ENCODE results near the gene TMSB4X. TPM values are rescaled to one million over a fixed set of nuclear protein-coding genes. Genes with fewer than 3 reads are reported as not detected.

The TMSB4X gene
- polyA plus RNA-seq, 3 donors = 15,641 to 31,074 (median 27,127) TPM

- TF ChIP-seq, protein P1, sequence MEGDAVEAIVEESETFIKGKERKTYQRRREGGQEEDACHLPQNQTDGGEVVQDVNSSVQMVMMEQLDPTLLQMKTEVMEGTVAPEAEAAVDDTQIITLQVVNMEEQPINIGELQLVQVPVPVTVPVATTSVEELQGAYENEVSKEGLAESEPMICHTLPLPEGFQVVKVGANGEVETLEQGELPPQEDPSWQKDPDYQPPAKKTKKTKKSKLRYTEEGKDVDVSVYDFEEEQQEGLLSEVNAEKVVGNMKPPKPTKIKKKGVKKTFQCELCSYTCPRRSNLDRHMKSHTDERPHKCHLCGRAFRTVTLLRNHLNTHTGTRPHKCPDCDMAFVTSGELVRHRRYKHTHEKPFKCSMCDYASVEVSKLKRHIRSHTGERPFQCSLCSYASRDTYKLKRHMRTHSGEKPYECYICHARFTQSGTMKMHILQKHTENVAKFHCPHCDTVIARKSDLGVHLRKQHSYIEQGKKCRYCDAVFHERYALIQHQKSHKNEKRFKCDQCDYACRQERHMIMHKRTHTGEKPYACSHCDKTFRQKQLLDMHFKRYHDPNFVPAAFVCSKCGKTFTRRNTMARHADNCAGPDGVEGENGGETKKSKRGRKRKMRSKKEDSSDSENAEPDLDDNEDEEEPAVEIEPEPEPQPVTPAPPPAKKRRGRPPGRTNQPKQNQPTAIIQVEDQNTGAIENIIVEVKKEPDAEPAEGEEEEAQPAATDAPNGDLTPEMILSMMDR (IDR thresholded peaks at IDR 0.05) = no peak
- H3K27ac ChIP-seq (ENCODE audit: low read depth in 1 of 2, low read length in 2 of 2) = peak overlapping the region in 1 of 2 donors; percentile 72
- intact Hi-C loops (cut with micrococcal nuclease) = no loop called here
- H3K9ac ChIP-seq (ENCODE audit: insufficient read depth, low read length, poor library complexity, severe bottlenecking) = no peak overlapping the region
- H3K4me3 Mint-ChIP-seq = no peak overlapping the region
- H3K4me2 ChIP-seq (replicated peaks; ENCODE audit: extremely low read depth, low read length, poor library complexity, severe bottlenecking) = peak overlapping the region; percentile 42
- H3K27ac Mint-ChIP-seq = peak overlapping the region in 6 of 7 donors; percentile 31 to 92 (median 70)
- no peak overlapping the region for H2AFZ ChIP-seq (ENCODE audit: insufficient read depth, low read depth, low read length, poor library complexity, severe bottlenecking)
- peaks cover 33% of the 10 kb centered on the region for H3K79me2 ChIP-seq (ENCODE audit: insufficient read depth, low read length)
- DNase-seq = no peak
- peaks cover 56 to 70% of the 10 kb centered on the region in 2 donors for H3K4me1 ChIP-seq (ENCODE audit: control insufficient read depth in 1 of 2, insufficient read depth in 2 of 2, low read length in 2 of 2)
- no peak overlapping the region for H3K4me3 ChIP-seq (replicated peaks in 1 of 3; ENCODE audit: low read depth in 2 of 3, low read length in 3 of 3)
- H4K20me1 ChIP-seq (ENCODE audit: insufficient read depth, low read length) = peaks cover 17% of the 10 kb centered on the region
- no peaks in the 10 kb centered on the region for H3K36me3 Mint-ChIP-seq
- no CpG with 5 or more reads among the region's 5 CpGs for WGBS (ENCODE audit: insufficient coverage)
- no peaks in the 10 kb centered on the region for H3K36me3 ChIP-seq (replicated peaks in 1 of 2; ENCODE audit: control insufficient read depth in 1 of 2, insufficient read depth in 2 of 2, low read length in 2 of 2)
- no peaks in the 10 kb centered on the region for H3K9me3 ChIP-seq (replicated peaks in 1 of 2; ENCODE audit: control insufficient read depth in 1 of 2, insufficient read depth in 1 of 2, low read length in 2 of 2)
- H3K9me3 Mint-ChIP-seq = peaks cover 0 to 19% (median under 1%) of the 10 kb centered on the region in 7 donors
- H3K27me3 ChIP-seq (ENCODE audit: control insufficient read depth in 2 of 2, insufficient read depth in 2 of 2, low read length in 2 of 2) = peaks cover 0 to 17% of the 10 kb centered on the region in 2 donors
- peaks cover 68% of the 10 kb centered on the region for H3K4me1 Mint-ChIP-seq
- H3K27me3 Mint-ChIP-seq (ENCODE audit: low read depth in 3 of 3) = peaks cover 0 to 42% (median 0%) of the 10 kb centered on the region in 3 donors
Observed at GRCh38 chrX:12947545-12948235, 27.2 kb upstream of the TMSB4X start.

- H3K4me3 ChIP-seq (replicated peaks in 1 of 3; ENCODE audit: low read depth in 2 of 3, low read length in 3 of 3) = no peak overlapping the region
Observed at GRCh38 chrX:12948495-12948894, 26.4 kb upstream of the TMSB4X start.

More at GRCh38 chrX:12948495-12948894, 26.4 kb upstream of the TMSB4X start:
- Histone ChIP-seq H3K36me3 (replicated peaks in 1 of 2; ENCODE audit: control insufficient read depth in 1 of 2, insufficient read depth in 2 of 2, low read length in 2 of 2) (no peaks in the 10 kb centered on the region), H3K27me3 (ENCODE audit: control insufficient read depth in 2 of 2, insufficient read depth in 2 of 2, low read length in 2 of 2) (peaks cover 0 to 17% of the 10 kb centered on the region in 2 donors), H4K20me1 (ENCODE audit: insufficient read depth, low read length) (peaks cover 17% of the 10 kb centered on the region), H3K4me1 (ENCODE audit: control insufficient read depth in 1 of 2, insufficient read depth in 2 of 2, low read length in 2 of 2) (peaks cover 62 to 71% of the 10 kb centered on the region in 2 donors), H3K9ac (ENCODE audit: insufficient read depth, low read length, poor library complexity, severe bottlenecking) (no peak overlapping the region), H3K4me2 (replicated peaks; ENCODE audit: extremely low read depth, low read length, poor library complexity, severe bottlenecking) (no peak overlapping the region), H3K9me3 (replicated peaks in 1 of 2; ENCODE audit: control insufficient read depth in 1 of 2, insufficient read depth in 1 of 2, low read length in 2 of 2) (no peaks in the 10 kb centered on the region), H3K27ac (ENCODE audit: low read depth in 1 of 2, low read length in 2 of 2) (peak overlapping the region in 1 of 2 donors; percentile 72), H2AFZ (ENCODE audit: insufficient read depth, low read depth, low read length, poor library complexity, severe bottlenecking) (no peak overlapping the region), H3K79me2 (ENCODE audit: insufficient read depth, low read length) (peaks cover 38% of the 10 kb centered on the region)
- no peak for DNase-seq
- WGBS (ENCODE audit: insufficient coverage) = no CpG with 5 or more reads among the region's 2 CpGs
- Mint-ChIP-seq H3K36me3 (no peaks in the 10 kb centered on the region), H3K27ac (peak overlapping the region; percentile 96 to 99 (median 98)), H3K9me3 (peaks cover 0 to 23% (median 4%) of the 10 kb centered on the region in 7 donors), H3K27me3 (ENCODE audit: low read depth in 3 of 3) (peaks cover 0 to 40% (median 0%) of the 10 kb centered on the region in 3 donors), H3K4me3 (no peak overlapping the region), H3K4me1 (peaks cover 67% of the 10 kb centered on the region)
- TF ChIP-seq, protein P1 (IDR thresholded peaks at IDR 0.05) = no peak
- intact Hi-C loops (cut with micrococcal nuclease) = no loop called here
